IPS-18a (cell line): ENCODE data around the gene C9orf72.

Experiments used
- H3K27ac ChIP-seq: one replicate; pipeline ENCODE4 v1.5.1; 2013; ENCODE audit warnings: low read length
- H3K27me3 ChIP-seq: one replicate; pipeline ENCODE4 v1.6.1; 2013; ENCODE audit warnings: mild to moderate bottlenecking, low read length; ENCODE audit not compliant: control insufficient read depth, insufficient read depth
- H3K36me3 ChIP-seq: one replicate; pipeline ENCODE4 v1.6.1; 2013; ENCODE audit warnings: low read depth, low read length; ENCODE audit not compliant: control insufficient read depth
- H3K4me1 ChIP-seq: one replicate; pipeline ENCODE4 v1.6.1; 2013; ENCODE audit warnings: low read depth, low read length; ENCODE audit not compliant: control insufficient read depth
- H3K4me3 ChIP-seq: one replicate; pipeline ENCODE4 v1.5.1; 2013; ENCODE audit warnings: low read length
- H3K9ac ChIP-seq: one replicate; pipeline ENCODE4 v1.6.1; 2013; ENCODE audit warnings: mild to moderate bottlenecking, low read length, moderate library complexity
- H3K9me3 ChIP-seq: one replicate; pipeline ENCODE4 v1.6.1; 2013; ENCODE audit warnings: low read depth, low read length; ENCODE audit not compliant: control insufficient read depth

Gene C9orf72

DNA sequence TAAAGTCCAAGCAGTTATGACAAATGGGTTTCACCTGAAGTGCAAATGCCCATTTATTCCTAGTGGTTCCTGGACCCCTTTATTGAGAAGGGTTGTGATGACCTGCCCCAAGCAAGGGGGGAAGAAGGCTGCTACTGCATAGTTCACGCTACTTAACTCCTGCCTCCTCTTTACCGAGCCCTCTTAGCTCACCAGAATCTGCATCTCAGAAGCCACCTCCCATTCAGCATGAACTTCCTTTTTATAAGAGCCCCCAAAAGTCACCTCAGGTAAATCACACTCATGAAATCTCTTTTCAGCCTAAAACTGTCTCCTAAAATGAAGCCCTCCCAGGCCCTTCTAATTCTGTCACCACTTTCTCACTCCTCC lies 26.6 kb upstream of the C9orf72 start:
- Histone ChIP-seq H3K27me3 (no peaks in the 10 kb centered on the region), H3K9me3 (no peaks in the 10 kb centered on the region), H3K4me3 (no peak overlapping the region), H3K27ac (no peak overlapping the region), H3K4me1 (peaks cover 5% of the 10 kb centered on the region), H3K36me3 (no peaks in the 10 kb centered on the region), H3K9ac (no peak overlapping the region)

GRCh38 chr9:27599102-27599869 lies 26.0 kb upstream of the C9orf72 start:
- H3K4me3 ChIP-seq: no peak overlapping the region
- H3K4me1 ChIP-seq: peaks cover 5% of the 10 kb centered on the region
- H3K27me3 ChIP-seq: no peaks in the 10 kb centered on the region
- no peak overlapping the region for H3K9ac ChIP-seq
- H3K9me3 ChIP-seq: no peaks in the 10 kb centered on the region
- no peaks in the 10 kb centered on the region for H3K36me3 ChIP-seq
- H3K27ac ChIP-seq: no peak overlapping the region

DNA sequence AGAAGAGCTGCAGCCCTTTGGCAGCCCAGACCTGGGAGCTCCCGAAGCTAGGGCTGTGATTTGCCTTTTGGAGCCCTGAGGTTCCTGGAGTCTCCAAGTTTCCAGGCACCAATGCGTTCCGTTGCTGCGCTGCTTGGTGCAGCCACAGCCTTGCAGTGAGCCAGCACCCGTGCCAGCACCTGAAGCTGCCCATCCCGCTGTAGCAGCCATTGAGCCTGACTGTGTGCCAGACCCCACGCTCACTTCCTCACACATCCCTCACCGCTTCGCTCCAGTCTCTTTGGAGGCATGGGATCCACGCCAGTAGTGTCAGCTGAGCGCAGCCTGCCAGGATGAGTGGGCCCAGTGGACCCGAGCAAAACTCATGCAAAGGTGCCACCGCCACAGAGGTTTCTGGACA lies 22.5 kb upstream of the C9orf72 start:
- Histone ChIP-seq H3K4me3 (no peak overlapping the region), H3K36me3 (no peaks in the 10 kb centered on the region), H3K4me1 (peaks cover 5% of the 10 kb centered on the region), H3K9me3 (no peaks in the 10 kb centered on the region), H3K27me3 (no peaks in the 10 kb centered on the region), H3K9ac (no peak overlapping the region), H3K27ac (no peak overlapping the region)

GRCh38 chr9:27591672-27592071 lies 18.4 kb upstream of the C9orf72 start:
- no peaks in the 10 kb centered on the region for H3K36me3 ChIP-seq

DNA sequence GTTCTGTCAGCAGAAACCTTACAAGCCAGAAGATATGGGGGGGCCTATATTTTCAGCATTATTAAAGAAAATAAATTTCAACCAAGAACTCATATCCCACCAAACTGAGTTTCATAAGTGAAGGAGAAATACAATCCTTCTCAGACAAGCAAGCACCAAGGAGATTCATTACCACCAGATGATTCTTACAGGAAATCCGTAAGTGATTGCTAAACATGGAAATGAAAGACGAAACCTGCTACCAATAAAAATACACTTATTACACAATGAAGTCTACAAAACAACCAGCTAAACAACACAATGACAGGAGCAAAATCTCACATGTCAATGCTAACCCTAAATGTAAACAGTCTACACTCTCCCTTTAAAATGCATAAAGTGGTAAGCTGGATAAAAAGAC lies 17.8 kb upstream of the C9orf72 start:
- Histone ChIP-seq H3K36me3 (no peaks in the 10 kb centered on the region), H3K9ac (no peak overlapping the region), H3K27ac (no peak overlapping the region), H3K4me3 (no peak overlapping the region), H3K9me3 (no peaks in the 10 kb centered on the region), H3K27me3 (no peaks in the 10 kb centered on the region), H3K4me1 (no peaks in the 10 kb centered on the region)

More at GRCh38 chr9:27591672-27592071, 18.4 kb upstream of the C9orf72 start:
- Histone ChIP-seq H3K4me1 (no peaks in the 10 kb centered on the region), H3K27me3 (no peaks in the 10 kb centered on the region), H3K27ac (no peak overlapping the region), H3K9ac (no peak overlapping the region), H3K4me3 (no peak overlapping the region), H3K9me3 (no peaks in the 10 kb centered on the region)

DNA sequence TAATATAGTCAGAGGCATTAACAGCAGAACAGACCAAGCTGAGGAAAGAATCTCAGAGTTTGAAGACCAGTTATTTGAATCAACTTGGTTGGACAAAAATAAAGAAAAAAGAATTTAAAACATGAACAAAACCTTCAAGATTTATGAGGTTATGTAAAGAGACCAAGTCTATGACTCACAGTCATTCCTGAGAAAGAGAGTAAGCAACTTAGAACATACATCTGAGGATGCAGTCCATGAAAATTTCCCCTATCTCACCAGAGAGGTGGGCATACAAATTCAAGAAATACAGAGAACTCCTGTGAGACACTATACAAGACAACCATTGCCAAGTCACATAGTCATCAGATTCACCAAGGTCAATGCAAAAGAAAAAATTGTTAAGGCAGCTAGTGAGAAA lies 17.4 kb upstream of the C9orf72 start:
- Histone ChIP-seq H3K27me3 (no peaks in the 10 kb centered on the region), H3K9me3 (no peaks in the 10 kb centered on the region), H3K27ac (no peak overlapping the region), H3K4me3 (no peak overlapping the region), H3K4me1 (no peaks in the 10 kb centered on the region), H3K9ac (no peak overlapping the region), H3K36me3 (no peaks in the 10 kb centered on the region)

DNA sequence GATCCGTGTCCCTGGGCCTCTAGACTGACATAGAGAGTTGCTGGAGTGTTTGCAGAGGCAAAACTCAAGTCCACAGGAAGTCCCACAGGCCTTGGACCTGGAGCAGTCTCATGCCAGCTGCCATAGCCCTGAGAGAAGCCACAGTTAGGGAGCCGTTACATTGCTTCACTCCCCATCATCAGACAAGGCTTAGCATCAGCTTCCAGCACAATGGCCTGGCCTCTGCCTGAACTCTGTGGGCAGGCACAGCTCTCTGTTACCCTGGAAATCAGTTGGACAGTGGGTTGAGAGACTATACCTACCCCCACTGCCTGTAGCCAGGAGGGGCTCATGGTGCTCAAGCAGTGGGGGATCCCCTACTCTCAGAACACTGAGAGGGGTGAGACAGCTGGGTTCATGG lies 16.2 kb upstream of the C9orf72 start:
- H3K36me3 ChIP-seq: no peaks in the 10 kb centered on the region
- H3K27ac ChIP-seq: no peak overlapping the region
- no peaks in the 10 kb centered on the region for H3K9me3 ChIP-seq
- no peak overlapping the region for H3K4me3 ChIP-seq
- H3K4me1 ChIP-seq: no peaks in the 10 kb centered on the region
- H3K9ac ChIP-seq: no peak overlapping the region
- no peaks in the 10 kb centered on the region for H3K27me3 ChIP-seq

DNA sequence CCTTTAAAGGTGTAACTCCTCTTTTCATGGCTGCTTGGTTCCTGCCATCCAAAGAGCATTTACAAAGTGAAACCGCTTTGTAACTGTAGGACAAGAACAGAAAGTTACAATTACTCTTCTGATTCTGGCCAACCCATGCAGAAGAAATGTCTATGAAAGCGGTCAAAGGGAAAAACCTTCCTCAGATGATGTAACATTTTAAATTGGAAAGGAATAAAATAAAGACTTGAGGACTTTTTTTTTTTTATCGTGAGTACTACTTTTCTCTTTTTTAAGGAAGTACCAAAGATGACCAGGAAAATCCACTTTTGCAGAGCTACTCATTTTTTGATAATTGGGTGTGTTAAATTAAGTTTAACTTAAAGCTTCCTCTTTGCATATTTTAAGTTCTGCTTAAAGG lies 13.0 kb upstream of the C9orf72 start:
- Histone ChIP-seq H3K9me3 (no peaks in the 10 kb centered on the region), H3K4me3 (no peak overlapping the region), H3K9ac (no peak overlapping the region)

DNA sequence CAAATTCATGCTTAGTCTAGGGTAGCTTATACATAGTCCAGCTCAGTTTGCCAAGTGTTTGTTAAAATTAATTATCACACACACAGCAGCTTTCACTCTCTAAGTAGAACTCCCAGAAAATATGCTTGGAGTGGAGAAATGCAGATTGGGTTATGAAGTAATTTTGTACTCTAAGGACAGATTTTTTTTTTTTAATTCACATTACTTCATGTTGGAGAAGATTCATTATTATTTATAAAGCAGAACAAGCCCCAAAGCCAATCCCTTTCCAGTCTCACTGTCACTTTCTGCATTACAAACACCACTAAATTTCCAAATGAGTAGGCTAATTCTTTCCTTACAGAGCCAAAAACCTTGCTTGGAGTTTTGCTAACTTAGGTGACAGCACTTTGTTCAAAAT lies 11.7 kb upstream of the C9orf72 start:
- H3K9me3 ChIP-seq: no peaks in the 10 kb centered on the region
- H3K9ac ChIP-seq: no peak overlapping the region
- no peaks in the 10 kb centered on the region for H3K36me3 ChIP-seq
- no peaks in the 10 kb centered on the region for H3K4me1 ChIP-seq
- no peaks in the 10 kb centered on the region for H3K27me3 ChIP-seq
- H3K4me3 ChIP-seq: no peak overlapping the region
- no peak overlapping the region for H3K27ac ChIP-seq

More for the DNA sequence above, 13.0 kb upstream of the C9orf72 start:
- no peak overlapping the region for H3K27ac ChIP-seq
- no peaks in the 10 kb centered on the region for H3K36me3 ChIP-seq
- no peaks in the 10 kb centered on the region for H3K4me1 ChIP-seq
- no peaks in the 10 kb centered on the region for H3K27me3 ChIP-seq

GRCh38 chr9:27582794-27583193 lies 9.5 kb upstream of the C9orf72 start:
- H3K27ac ChIP-seq: no peak overlapping the region
- H3K4me1 ChIP-seq: no peaks in the 10 kb centered on the region
- no peaks in the 10 kb centered on the region for H3K27me3 ChIP-seq
- no peaks in the 10 kb centered on the region for H3K9me3 ChIP-seq
- H3K4me3 ChIP-seq: no peak overlapping the region
- no peaks in the 10 kb centered on the region for H3K36me3 ChIP-seq
- H3K9ac ChIP-seq: no peak overlapping the region

DNA sequence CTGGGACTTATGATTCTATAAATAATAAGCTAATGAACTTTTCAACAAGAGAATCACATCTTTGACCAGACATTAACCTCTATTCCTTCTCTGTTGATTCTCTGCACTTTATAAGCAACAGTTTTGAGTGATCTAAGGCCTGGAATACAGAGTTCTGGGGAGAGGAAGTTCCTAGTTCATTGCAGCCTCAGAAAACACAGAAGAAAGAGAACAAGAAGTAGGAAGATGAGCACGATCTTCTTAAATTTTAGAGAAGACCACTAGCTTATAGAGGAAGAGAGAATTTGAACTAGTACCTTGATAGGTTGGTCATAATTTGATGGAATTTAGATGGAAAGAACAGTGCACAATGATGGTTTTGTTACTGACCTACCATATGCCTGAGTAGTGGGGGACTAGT lies 8.5 kb upstream of the C9orf72 start:
- Histone ChIP-seq H3K36me3 (no peaks in the 10 kb centered on the region), H3K27me3 (no peaks in the 10 kb centered on the region)

More for the DNA sequence above, 8.5 kb upstream of the C9orf72 start:
- Histone ChIP-seq H3K4me1 (no peaks in the 10 kb centered on the region), H3K27ac (no peak overlapping the region), H3K9me3 (no peaks in the 10 kb centered on the region), H3K4me3 (no peak overlapping the region), H3K9ac (no peak overlapping the region)
